ENCODE data around the gene RPLP2. TPM values are rescaled to one million over a fixed set of nuclear protein-coding genes. Genes with fewer than 3 reads are reported as not detected.

Gene RPLP2
- total RNA-seq, 4 donors from 2014 or later: 314 to 600 (median 440) TPM

DNA sequence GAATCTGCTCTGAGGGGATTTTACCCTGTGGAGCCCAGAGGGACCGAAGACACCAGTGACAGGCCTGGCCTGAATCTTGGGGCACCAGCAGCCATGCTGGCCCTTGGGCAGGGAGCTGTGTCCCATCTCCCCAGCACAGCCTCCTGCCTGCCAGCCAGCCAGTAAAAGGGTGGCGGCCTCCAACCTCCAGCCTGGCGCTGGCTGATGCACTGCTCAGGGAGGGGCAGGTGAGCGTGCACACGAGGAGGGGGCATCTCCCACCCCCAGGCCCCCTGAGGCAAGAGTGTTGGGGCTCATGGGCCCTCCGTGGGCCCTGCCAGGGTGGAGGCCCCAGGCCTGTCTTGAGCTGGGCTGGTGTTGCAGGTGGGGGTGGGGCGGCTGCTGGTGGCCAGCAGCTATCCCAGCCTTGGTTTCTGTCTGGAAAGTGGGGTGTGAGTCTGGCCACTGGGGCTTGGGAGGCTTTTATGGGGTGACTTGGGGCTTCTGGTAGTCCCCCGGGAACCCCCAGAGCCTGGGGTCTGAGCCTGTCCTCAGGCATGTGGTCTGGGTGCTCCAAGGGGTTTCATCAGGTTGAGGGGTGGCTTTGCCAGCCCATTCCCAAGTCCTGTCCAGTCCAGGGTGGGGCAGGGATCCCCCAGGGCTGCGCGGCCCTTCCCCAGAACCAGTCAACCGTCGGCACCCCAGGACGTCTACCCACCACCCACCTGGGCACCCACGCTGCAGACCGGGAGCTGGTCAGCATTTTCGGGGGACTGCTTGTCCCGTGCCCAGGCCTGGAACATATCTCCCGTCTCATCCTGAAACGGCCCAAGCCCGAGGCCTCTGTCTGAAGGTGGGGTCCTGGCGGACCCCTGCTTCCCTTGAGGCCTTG, 50.7 kb downstream of the RPLP2 start:
- no peak for DNase-seq
- in situ Hi-C loops (cut with MboI; ENCODE audit: low sequenced_read_pairs in 4 of 4): no loop called here
- H3K4me3 ChIP-seq: no peak overlapping the region
- no peak for ATAC-seq
- intact Hi-C loops (cut with DNase I; ENCODE audit: low total_unique reads): no loop called here
- peaks cover 0 to 8% of the 10 kb centered on the region in 2 donors for H3K36me3 ChIP-seq
- peaks cover 0 to 5% of the 10 kb centered on the region in 2 donors for H3K4me1 ChIP-seq
- H3K9me3 ChIP-seq: no peaks in the 10 kb centered on the region
- no peak for TF ChIP-seq POLR2A (IDR thresholded peaks at IDR 0.05)
- TF ChIP-seq, protein P1, sequence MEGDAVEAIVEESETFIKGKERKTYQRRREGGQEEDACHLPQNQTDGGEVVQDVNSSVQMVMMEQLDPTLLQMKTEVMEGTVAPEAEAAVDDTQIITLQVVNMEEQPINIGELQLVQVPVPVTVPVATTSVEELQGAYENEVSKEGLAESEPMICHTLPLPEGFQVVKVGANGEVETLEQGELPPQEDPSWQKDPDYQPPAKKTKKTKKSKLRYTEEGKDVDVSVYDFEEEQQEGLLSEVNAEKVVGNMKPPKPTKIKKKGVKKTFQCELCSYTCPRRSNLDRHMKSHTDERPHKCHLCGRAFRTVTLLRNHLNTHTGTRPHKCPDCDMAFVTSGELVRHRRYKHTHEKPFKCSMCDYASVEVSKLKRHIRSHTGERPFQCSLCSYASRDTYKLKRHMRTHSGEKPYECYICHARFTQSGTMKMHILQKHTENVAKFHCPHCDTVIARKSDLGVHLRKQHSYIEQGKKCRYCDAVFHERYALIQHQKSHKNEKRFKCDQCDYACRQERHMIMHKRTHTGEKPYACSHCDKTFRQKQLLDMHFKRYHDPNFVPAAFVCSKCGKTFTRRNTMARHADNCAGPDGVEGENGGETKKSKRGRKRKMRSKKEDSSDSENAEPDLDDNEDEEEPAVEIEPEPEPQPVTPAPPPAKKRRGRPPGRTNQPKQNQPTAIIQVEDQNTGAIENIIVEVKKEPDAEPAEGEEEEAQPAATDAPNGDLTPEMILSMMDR (IDR thresholded peaks at IDR 0.05 in 4 of 5, conservative IDR thresholded peaks at IDR 0.05 in 1 of 5): no peak
- no peak overlapping the region for H3K27ac ChIP-seq
- H3K27me3 ChIP-seq: no peaks in the 10 kb centered on the region

DNA sequence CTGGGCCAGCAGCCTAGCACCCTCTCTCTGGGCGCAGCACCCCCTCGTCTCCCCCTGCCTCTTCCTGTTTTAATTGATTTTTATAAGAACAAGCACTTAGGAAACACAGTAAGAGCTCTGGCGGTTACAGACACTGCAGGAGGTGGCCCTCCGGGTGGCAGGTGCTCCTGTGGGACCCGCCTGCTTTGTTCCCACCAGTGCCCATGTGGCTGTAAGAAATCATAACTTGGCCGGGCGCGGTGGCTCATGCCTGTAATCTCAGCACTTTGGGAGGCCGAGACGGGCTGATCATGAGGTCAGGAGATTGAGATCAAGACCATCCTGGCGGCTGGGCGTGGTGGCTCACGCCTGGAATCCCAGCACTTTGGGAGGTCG, 51.3 kb downstream of the RPLP2 start:
- H3K4me1 ChIP-seq: peaks cover 0 to 5% of the 10 kb centered on the region in 2 donors

GRCh38 chr11:862081-862661, 52.4 kb downstream of the RPLP2 start:
- intact Hi-C loops (cut with DNase I; ENCODE audit: low total_unique reads) (no loop called here), in situ Hi-C loops (cut with MboI; ENCODE audit: low sequenced_read_pairs in 4 of 4) (no loop called here)
- H3K27me3 ChIP-seq: no peaks in the 10 kb centered on the region
- DNase-seq (no peak), ATAC-seq (no peak)
- no peak overlapping the region for H3K27ac ChIP-seq
- no peak overlapping the region for H3K4me3 ChIP-seq
- H3K9me3 ChIP-seq: no peaks in the 10 kb centered on the region
- H3K36me3 ChIP-seq: peaks cover 0 to 8% of the 10 kb centered on the region in 2 donors
- TF ChIP-seq, protein P1 (IDR thresholded peaks at IDR 0.05 in 4 of 5, conservative IDR thresholded peaks at IDR 0.05 in 1 of 5): no peak
- TF ChIP-seq POLR2A (IDR thresholded peaks at IDR 0.05): no peak
- peaks cover 0 to 5% of the 10 kb centered on the region in 2 donors for H3K4me1 ChIP-seq

More for the DNA sequence above, 51.3 kb downstream of the RPLP2 start:
- TF ChIP-seq, protein P1 (IDR thresholded peaks at IDR 0.05 in 4 of 5, conservative IDR thresholded peaks at IDR 0.05 in 1 of 5): no peak
- no peak for TF ChIP-seq POLR2A (IDR thresholded peaks at IDR 0.05)
- Histone ChIP-seq H3K36me3 (peaks cover 0 to 8% of the 10 kb centered on the region in 2 donors), H3K27ac (no peak overlapping the region), H3K4me3 (no peak overlapping the region), H3K9me3 (no peaks in the 10 kb centered on the region), H3K27me3 (no peaks in the 10 kb centered on the region)
- intact Hi-C loops (cut with DNase I; ENCODE audit: low total_unique reads) (no loop called here), in situ Hi-C loops (cut with MboI; ENCODE audit: low sequenced_read_pairs in 4 of 4) (no loop called here)
- ATAC-seq (no peak), DNase-seq (no peak)

Other genes starting within 250 kb of the RPLP2 start
- gene LMNTD2, start 249.2 kb upstream of the RPLP2 start, total RNA-seq: 1 to 10 TPM in 1 of 4 donors, under 1 TPM in 1, not detected in 2; 0.13 to 1.5 TPM
- 1 to 10 TPM in 1 of 4 donors, under 1 TPM in 3; 0.56 to 2.4 (median 0.70) TPM for gene RASSF7, start 249.0 kb upstream of the RPLP2 start, total RNA-seq
- gene PHRF1, start 233.5 kb upstream of the RPLP2 start, total RNA-seq: 10 to 100 TPM in 3 of 4 donors, 1 to 10 TPM in 1; 9.2 to 22.6 (median 20.8) TPM
- gene IRF7, start 194.0 kb upstream of the RPLP2 start, total RNA-seq: 10 to 100 TPM; 15.5 to 37.1 (median 26.3) TPM
- gene CDHR5, start 185.0 kb upstream of the RPLP2 start, total RNA-seq: 1 to 10 TPM in 1 of 4 donors, under 1 TPM in 1, not detected in 2; 0.95 to 1.8 TPM
- not detected for gene SCT, start 182.8 kb upstream of the RPLP2 start, total RNA-seq
- gene DRD4, start 172.7 kb upstream of the RPLP2 start, total RNA-seq: not detected
- 10 to 100 TPM; 14.8 to 42.4 (median 25.2) TPM for gene DEAF1, start 114.7 kb upstream of the RPLP2 start, total RNA-seq
- 10 to 100 TPM in 3 of 4 donors, 1 to 10 TPM in 1; 3.2 to 22.3 (median 14.3) TPM for gene TMEM80, start 114.2 kb upstream of the RPLP2 start, total RNA-seq
- gene EPS8L2, start 103.7 kb upstream of the RPLP2 start, total RNA-seq: 1 to 10 TPM in 3 of 4 donors, under 1 TPM in 1; 0.42 to 3.3 (median 1.8) TPM
- gene TALDO1, start 62.5 kb upstream of the RPLP2 start, total RNA-seq: 100 to 1,000 TPM in 3 of 4 donors, 10 to 100 TPM in 1; 98.6 to 167 (median 153) TPM
- 10 to 100 TPM in 2 of 4 donors, 1 to 10 TPM in 2; 3.5 to 10.6 (median 9.4) TPM for gene GATD1, start 32.5 kb upstream of the RPLP2 start, total RNA-seq
- gene CEND1, start 19.9 kb upstream of the RPLP2 start, total RNA-seq: under 1 TPM in 1 of 4 donors, not detected in 3; 0.20 TPM
- 1 to 10 TPM in 2 of 4 donors, under 1 TPM in 1, not detected in 1; 0.80 to 1.5 (median 1.0) TPM for gene SLC25A22, start 11.7 kb upstream of the RPLP2 start, total RNA-seq
- gene PIDD1, start 4.7 kb upstream of the RPLP2 start, total RNA-seq: 10 to 100 TPM in 2 of 4 donors, 1 to 10 TPM in 2; 6.3 to 35.7 (median 10.2) TPM
- gene PNPLA2, start 8.9 kb downstream of the RPLP2 start, total RNA-seq: 10 to 100 TPM; 58.9 to 93.3 (median 91.7) TPM
- gene CRACR2B, start 18.0 kb downstream of the RPLP2 start, total RNA-seq: 1 to 10 TPM; 3.3 to 4.5 (median 4.0) TPM
- 100 to 1,000 TPM in 3 of 4 donors, 10 to 100 TPM in 1; 77.0 to 206 (median 169) TPM for gene CD151, start 23.0 kb downstream of the RPLP2 start, total RNA-seq
- gene POLR2L, start 32.6 kb downstream of the RPLP2 start, total RNA-seq: 10 to 100 TPM; 66.0 to 94.6 (median 81.2) TPM
- gene TSPAN4, start 32.9 kb downstream of the RPLP2 start, total RNA-seq: 10 to 100 TPM; 14.4 to 34.8 (median 21.5) TPM
- gene CHID1, start 100.8 kb downstream of the RPLP2 start, total RNA-seq: 10 to 100 TPM; 23.3 to 43.2 (median 33.1) TPM
- gene AP2A2, start 115.9 kb downstream of the RPLP2 start, total RNA-seq: 10 to 100 TPM; 21.2 to 26.1 (median 25.7) TPM
- not detected for gene MUC6, start 226.8 kb downstream of the RPLP2 start, total RNA-seq